Measurements from ENCODE around the gene ANKS1A.

The ANKS1A gene

DNA sequence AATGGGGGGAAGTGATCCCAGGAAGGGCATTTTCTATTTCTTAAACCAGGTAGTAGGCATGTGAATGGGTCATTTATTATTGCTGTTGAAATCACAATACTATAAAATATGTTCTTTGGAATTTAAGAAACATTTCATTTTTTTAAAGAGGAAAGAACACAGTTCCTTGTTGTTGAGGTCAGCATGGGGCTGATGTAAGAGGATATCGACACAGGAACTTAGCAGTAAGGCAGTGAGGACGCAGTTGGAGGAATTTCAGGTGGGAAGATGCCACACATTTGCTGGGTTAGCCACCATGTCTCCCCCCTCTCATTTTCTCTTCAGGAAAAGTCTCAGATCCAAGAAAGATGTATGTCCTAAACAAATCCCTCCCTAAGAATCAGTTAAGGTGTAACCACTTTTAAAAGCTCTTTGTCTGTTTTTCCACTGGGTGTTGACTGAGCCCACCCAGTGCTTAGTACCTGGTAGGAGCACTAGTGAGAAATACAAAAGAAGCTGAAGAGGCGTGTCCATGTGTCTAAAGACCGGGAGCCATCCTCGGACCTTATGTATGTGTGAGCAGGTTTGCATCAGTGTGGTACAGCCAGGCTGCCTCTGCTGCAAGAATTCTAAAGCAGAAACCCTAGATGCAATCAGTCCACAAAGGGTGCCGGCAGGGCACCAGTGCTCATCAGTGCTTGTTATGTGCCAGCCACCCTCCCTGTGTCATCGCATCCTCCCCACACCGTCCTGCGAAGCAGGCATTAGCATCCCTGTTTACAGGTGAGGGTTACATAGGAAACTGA, 153.2 kb downstream of the ANKS1A start:
- peaks cover 16% of the 10 kb centered on the region for H3K4me1 ChIP-seq (ENCODE audit: insufficient read depth, insufficient read length)
- no peak overlapping the region for H3K9ac ChIP-seq (ENCODE audit: insufficient read length, low read depth)
- no peak overlapping the region for H3K4me3 ChIP-seq (ENCODE audit: insufficient read length, low read depth)
- no peaks in the 10 kb centered on the region for H3K27me3 ChIP-seq (ENCODE audit: insufficient read depth, insufficient read length)
- H3K9me3 ChIP-seq (ENCODE audit: insufficient read depth, low read length): no peaks in the 10 kb centered on the region
- no peak for TF ChIP-seq ZNF274 (IDR thresholded peaks at IDR 0.05; ENCODE audit: low read depth, low read length)
- no peak for TF ChIP-seq YY1 (IDR thresholded peaks at IDR 0.05; ENCODE audit: insufficient read depth, insufficient read length)
- TF ChIP-seq SUZ12 (IDR thresholded peaks at IDR 0.05; ENCODE audit: extremely low read depth, insufficient read depth, insufficient read length): no peak
- no peaks in the 10 kb centered on the region for H3K36me3 ChIP-seq (ENCODE audit: insufficient read depth, insufficient read length, low read length)
- no peak for DNase-seq (ENCODE audit: low read depth, low spot score)

DNA sequence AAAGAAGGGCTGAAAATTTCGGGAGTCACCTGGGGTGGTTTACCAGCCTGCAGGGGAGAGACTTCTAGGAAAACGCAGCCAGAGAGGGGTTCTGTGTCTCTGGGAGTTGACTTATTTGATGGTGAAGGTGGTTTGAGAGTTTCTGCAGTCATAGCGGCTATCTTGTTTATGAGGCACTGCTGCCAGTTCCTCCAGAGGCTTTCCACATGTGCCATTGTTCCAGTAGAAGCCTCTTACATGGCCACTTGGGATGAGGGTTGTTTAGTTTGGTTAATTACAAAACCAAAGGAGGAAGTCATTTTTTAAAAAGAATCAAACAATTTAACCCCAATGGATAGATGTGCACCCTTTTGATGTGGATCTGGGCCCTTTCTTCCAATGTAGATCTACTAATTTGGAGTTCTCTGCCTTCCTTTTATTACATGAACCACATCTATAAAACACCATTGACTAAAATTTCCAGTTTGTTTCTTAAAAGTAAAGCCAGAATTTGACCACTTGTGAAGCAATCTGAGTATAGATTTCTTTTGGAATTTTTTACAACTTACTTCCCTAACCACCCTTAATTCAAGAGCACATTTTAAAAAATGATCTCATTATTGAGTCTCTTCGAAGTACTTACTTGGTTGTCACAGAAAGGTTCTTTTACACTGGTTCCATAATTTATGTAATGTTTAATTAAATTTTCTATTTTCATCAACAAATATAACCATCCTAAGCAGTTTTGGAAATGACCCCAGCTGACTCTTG, 154.5 kb downstream of the ANKS1A start:
- no peak for DNase-seq (ENCODE audit: low read depth, low spot score)
- H3K9ac ChIP-seq (ENCODE audit: insufficient read length, low read depth): no peak overlapping the region
- H3K36me3 ChIP-seq (ENCODE audit: insufficient read depth, insufficient read length, low read length): no peaks in the 10 kb centered on the region
- H3K4me3 ChIP-seq (ENCODE audit: insufficient read length, low read depth): no peak overlapping the region
- H3K4me1 ChIP-seq (ENCODE audit: insufficient read depth, insufficient read length): peaks cover 11% of the 10 kb centered on the region
- H3K27me3 ChIP-seq (ENCODE audit: insufficient read depth, insufficient read length): no peaks in the 10 kb centered on the region
- TF ChIP-seq YY1 (IDR thresholded peaks at IDR 0.05; ENCODE audit: insufficient read depth, insufficient read length) (no peak), SUZ12 (IDR thresholded peaks at IDR 0.05; ENCODE audit: extremely low read depth, insufficient read depth, insufficient read length) (no peak), ZNF274 (IDR thresholded peaks at IDR 0.05; ENCODE audit: low read depth, low read length) (no peak)
- H3K9me3 ChIP-seq (ENCODE audit: insufficient read depth, low read length): no peaks in the 10 kb centered on the region

DNA sequence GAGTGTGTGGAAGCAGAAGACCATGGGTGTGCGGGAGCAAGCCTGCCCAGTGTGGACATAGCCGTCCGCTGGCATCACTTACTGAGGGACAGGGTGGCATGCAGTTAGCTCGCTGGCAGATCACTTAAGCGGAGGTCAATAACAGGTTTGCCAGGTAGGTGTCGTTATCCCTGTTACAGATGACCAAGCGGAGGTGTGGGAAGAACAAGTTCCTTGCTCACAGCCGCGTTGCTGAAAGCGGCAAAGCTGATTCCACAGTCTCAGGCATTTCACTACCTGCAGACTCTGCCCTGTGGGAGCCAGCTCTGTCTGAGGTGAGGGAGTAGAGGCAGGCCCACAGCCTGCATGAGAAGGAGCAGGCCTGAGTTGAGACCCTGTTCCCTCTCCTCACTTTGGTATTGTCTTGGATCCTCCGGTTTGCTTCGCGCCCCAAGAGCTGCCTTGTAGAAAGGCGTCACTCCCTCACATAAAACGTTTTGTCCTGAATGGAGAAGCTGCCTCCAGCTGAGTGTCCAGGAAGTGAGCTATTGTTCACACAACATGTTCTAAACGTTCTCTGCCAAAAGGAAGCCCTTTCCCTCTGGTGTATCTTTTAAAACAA, 155.2 kb downstream of the ANKS1A start:
- peaks cover 13% of the 10 kb centered on the region for H3K4me1 ChIP-seq (ENCODE audit: insufficient read depth, insufficient read length)
- peak; percentile 57 for DNase-seq (ENCODE audit: low read depth, low spot score)
- TF ChIP-seq ZNF274 (IDR thresholded peaks at IDR 0.05; ENCODE audit: low read depth, low read length): no peak
- TF ChIP-seq SUZ12 (IDR thresholded peaks at IDR 0.05; ENCODE audit: extremely low read depth, insufficient read depth, insufficient read length): no peak
- H3K27me3 ChIP-seq (ENCODE audit: insufficient read depth, insufficient read length): no peaks in the 10 kb centered on the region
- H3K4me3 ChIP-seq (ENCODE audit: insufficient read length, low read depth): no peak overlapping the region
- no peak overlapping the region for H3K9ac ChIP-seq (ENCODE audit: insufficient read length, low read depth)
- no peaks in the 10 kb centered on the region for H3K9me3 ChIP-seq (ENCODE audit: insufficient read depth, low read length)
- H3K36me3 ChIP-seq (ENCODE audit: insufficient read depth, insufficient read length, low read length): no peaks in the 10 kb centered on the region

DNA sequence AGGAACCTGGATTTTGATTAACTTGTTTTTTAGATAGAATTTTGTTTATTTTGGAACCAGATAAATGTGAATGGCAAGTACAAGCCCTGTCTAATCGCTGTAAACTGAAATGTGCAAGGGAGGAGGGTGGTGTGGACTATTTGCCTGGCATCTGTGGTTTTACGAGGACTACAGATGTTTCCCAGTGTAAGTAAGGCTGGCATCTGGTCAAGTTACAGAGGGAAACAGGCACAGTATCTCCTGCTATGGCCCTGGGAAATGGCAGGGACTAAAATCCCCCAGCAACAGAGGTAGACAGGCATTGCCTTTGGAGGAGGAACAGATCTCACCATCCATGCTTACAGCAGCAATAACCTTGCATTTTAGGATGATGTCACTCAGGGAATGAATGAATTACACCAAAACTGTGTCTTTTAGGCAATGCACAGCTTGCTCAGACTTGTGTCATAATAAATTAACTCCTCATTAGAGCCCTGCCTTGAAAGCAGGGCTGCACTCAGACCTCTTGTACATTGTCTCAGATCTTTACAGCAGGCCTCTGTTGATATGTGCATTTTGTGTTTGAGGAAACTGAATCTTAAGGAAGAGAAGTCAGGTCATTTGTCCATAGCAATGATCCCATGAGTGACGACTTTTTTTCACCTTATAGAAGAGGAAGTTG, 155.8 kb downstream of the ANKS1A start:
- Histone ChIP-seq H3K9ac (ENCODE audit: insufficient read length, low read depth) (no peak overlapping the region), H3K4me1 (ENCODE audit: insufficient read depth, insufficient read length) (peaks cover 13% of the 10 kb centered on the region), H3K36me3 (ENCODE audit: insufficient read depth, insufficient read length, low read length) (no peaks in the 10 kb centered on the region), H3K4me3 (ENCODE audit: insufficient read length, low read depth) (no peak overlapping the region), H3K9me3 (ENCODE audit: insufficient read depth, low read length) (no peaks in the 10 kb centered on the region), H3K27me3 (ENCODE audit: insufficient read depth, insufficient read length) (no peaks in the 10 kb centered on the region)
- DNase-seq (ENCODE audit: low read depth, low spot score): no peak
- TF ChIP-seq ZNF274 (IDR thresholded peaks at IDR 0.05; ENCODE audit: low read depth, low read length) (no peak), SUZ12 (IDR thresholded peaks at IDR 0.05; ENCODE audit: extremely low read depth, insufficient read depth, insufficient read length) (no peak), YY1 (IDR thresholded peaks at IDR 0.05; ENCODE audit: insufficient read depth, insufficient read length) (no peak)

DNA sequence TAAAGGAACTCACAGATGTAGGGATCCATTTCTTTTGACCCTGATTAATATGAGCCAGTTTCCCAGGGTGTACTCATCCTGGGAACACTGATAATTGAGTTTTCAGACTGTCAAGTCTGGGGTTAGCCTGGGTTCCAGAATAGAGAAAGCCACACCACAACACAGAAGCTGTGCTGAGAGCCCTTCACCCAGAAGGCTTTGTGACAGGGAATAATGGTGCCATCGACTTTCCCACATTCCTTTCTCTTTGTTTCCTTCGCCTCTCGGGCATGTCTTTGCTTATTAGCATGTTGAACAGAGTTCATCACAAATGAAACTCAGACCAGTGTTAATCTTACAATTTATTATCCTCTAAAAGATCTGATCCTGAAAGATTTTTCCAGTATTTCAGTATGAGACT, 157.0 kb downstream of the ANKS1A start:
- TF ChIP-seq YY1 (IDR thresholded peaks at IDR 0.05; ENCODE audit: insufficient read depth, insufficient read length) (no peak), SUZ12 (IDR thresholded peaks at IDR 0.05; ENCODE audit: extremely low read depth, insufficient read depth, insufficient read length) (no peak), ZNF274 (IDR thresholded peaks at IDR 0.05; ENCODE audit: low read depth, low read length) (no peak)
- no peak overlapping the region for H3K4me3 ChIP-seq (ENCODE audit: insufficient read length, low read depth)

DNA sequence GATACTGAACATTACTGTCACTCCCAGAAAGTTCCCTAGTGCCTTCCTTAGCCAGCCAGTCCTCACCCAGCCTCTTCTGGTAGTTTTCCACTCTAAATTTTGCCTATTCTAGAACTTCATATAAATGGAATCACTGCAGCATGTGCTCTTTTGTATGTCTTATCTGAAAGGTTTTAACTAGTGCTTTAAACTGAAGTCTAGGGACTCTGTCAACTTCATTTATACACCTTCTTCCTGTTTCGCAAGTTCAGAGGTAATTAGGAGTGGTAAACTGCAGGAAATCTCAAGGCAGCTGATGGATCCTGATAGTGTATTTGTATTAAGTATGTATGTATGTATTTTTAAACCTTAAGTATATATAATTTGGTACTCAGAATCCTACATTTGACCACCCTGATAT, 157.8 kb downstream of the ANKS1A start:
- Histone ChIP-seq H3K4me1 (ENCODE audit: insufficient read depth, insufficient read length) (peaks cover 13% of the 10 kb centered on the region), H3K4me3 (ENCODE audit: insufficient read length, low read depth) (no peak overlapping the region), H3K9ac (ENCODE audit: insufficient read length, low read depth) (no peak overlapping the region), H3K36me3 (ENCODE audit: insufficient read depth, insufficient read length, low read length) (no peaks in the 10 kb centered on the region), H3K9me3 (ENCODE audit: insufficient read depth, low read length) (no peaks in the 10 kb centered on the region), H3K27me3 (ENCODE audit: insufficient read depth, insufficient read length) (no peaks in the 10 kb centered on the region)
- DNase-seq (ENCODE audit: low read depth, low spot score): no peak
- TF ChIP-seq SUZ12 (IDR thresholded peaks at IDR 0.05; ENCODE audit: extremely low read depth, insufficient read depth, insufficient read length): no peak
- TF ChIP-seq YY1 (IDR thresholded peaks at IDR 0.05; ENCODE audit: insufficient read depth, insufficient read length): no peak
- no peak for TF ChIP-seq ZNF274 (IDR thresholded peaks at IDR 0.05; ENCODE audit: low read depth, low read length)

More for the DNA sequence above, 157.0 kb downstream of the ANKS1A start:
- H3K4me1 ChIP-seq (ENCODE audit: insufficient read depth, insufficient read length): peaks cover 13% of the 10 kb centered on the region
- H3K36me3 ChIP-seq (ENCODE audit: insufficient read depth, insufficient read length, low read length): no peaks in the 10 kb centered on the region
- no peaks in the 10 kb centered on the region for H3K9me3 ChIP-seq (ENCODE audit: insufficient read depth, low read length)
- DNase-seq (ENCODE audit: low read depth, low spot score): no peak
- no peak overlapping the region for H3K9ac ChIP-seq (ENCODE audit: insufficient read length, low read depth)
- no peaks in the 10 kb centered on the region for H3K27me3 ChIP-seq (ENCODE audit: insufficient read depth, insufficient read length)
